SK-N-SH (cell line): ENCODE data around the gene TCF7L2. TPM values are rescaled to one million over a fixed set of nuclear protein-coding genes. Genes with fewer than 3 reads are reported as not detected.
A peak's percentile ranks its signal among the peaks of the same experiment; 100 is the strongest.

ENCODE experiments used
- CTCF ChIA-PET: fragments of 300-600, 350-600 bp; formaldehyde crosslinking; extraction: SDS; loops from one replicate; lab custom pipeline; 2021; lab: Yijun Ruan, JAX
- POLR2A ChIA-PET: fragments of 350-600 bp; sonication (Branson Sonifier 250); formaldehyde crosslinking; extraction: SDS; loops from one replicate; lab custom pipeline; 2020; ENCODE audit warnings: antibody characterized with exemption, inconsistent platforms; lab: Yijun Ruan, JAX
- DNase-seq: peaks from one replicate; pipeline ENCODE4 v3.0.0; 2012
- H2AFZ ChIP-seq: fragments of 200-600 bp; sonication (generic); 2 replicates; pipeline ENCODE4 v1.8.1; 2016; ENCODE audit warnings: antibody characterized with exemption, mild to moderate bottlenecking, low read depth
- H3F3A ChIP-seq: fragments of 200-600 bp; sonication (generic); replicated peaks from 2 replicates; pipeline ENCODE3; 2016; ENCODE audit warnings: antibody characterized with exemption, mild to moderate bottlenecking; ENCODE audit not compliant: insufficient read depth
- H3K27ac ChIP-seq, 2 experiments: fragments of 200-500 bp in 1 of 2; fragments of 200-600 bp in 1 of 2; sonication (Bioruptor generic) in 1 of 2; sonication (generic), shearing (Covaris generic) in 1 of 2; 2 replicates each; pipeline versions ENCODE4 v1.5.1 to v1.6.1; 2014 to 2016; ENCODE audit warnings: low read depth in 2 of 2, inconsistent platforms in 1 of 2, low read length in 1 of 2, mild to moderate bottlenecking in 1 of 2, mixed read lengths in 1 of 2
- H3K27me3 ChIP-seq: fragments of 200-600 bp; sonication (generic), shearing (Covaris generic); 2 replicates; pipeline ENCODE4 v1.6.1; 2016; ENCODE audit warnings: mixed run types; ENCODE audit not compliant: insufficient read depth
- H3K36me3 ChIP-seq, 2 experiments: fragments of 200-500 bp in 1 of 2; fragments of 200-600 bp in 1 of 2; sonication (Bioruptor generic) in 1 of 2; sonication (generic) in 1 of 2; replicated peaks in 1 of 2; 2 replicates each; pipeline versions ENCODE3 to v1.5.1; 2014 to 2016; ENCODE audit warnings: low read length in 1 of 2, mild to moderate bottlenecking in 1 of 2; ENCODE audit not compliant: insufficient read depth in 2 of 2, control insufficient read depth in 1 of 2
- H3K4me1 ChIP-seq, 2 experiments: fragments of 200-500 bp in 1 of 2; fragments of 200-600 bp in 1 of 2; sonication (Bioruptor generic) in 1 of 2; sonication (generic), shearing (Covaris generic) in 1 of 2; 2 replicates each; pipeline versions ENCODE4 v1.5.1 to v1.6.1; 2014 to 2016; ENCODE audit warnings: low read depth in 1 of 2, low read length in 1 of 2, mixed run types in 1 of 2; ENCODE audit not compliant: insufficient read depth in 2 of 2, control insufficient read depth in 1 of 2
- H3K4me2 ChIP-seq: fragments of 200-600 bp; sonication (generic), shearing (Covaris generic); 2 replicates; pipeline ENCODE4 v1.6.1; 2017; ENCODE audit warnings: mixed run types
- H3K4me3 ChIP-seq, 2 experiments: fragments of 200-500 bp in 1 of 2; fragments of 200-600 bp in 1 of 2; sonication (Bioruptor generic) in 1 of 2; sonication (generic), shearing (Covaris generic) in 1 of 2; 2 replicates each; pipeline versions ENCODE4 v1.5.1 to v1.8.1; 2014 to 2016; ENCODE audit warnings: low read depth in 2 of 2, inconsistent platforms in 1 of 2, low read length in 1 of 2, mild to moderate bottlenecking in 1 of 2, mixed read lengths in 1 of 2, moderate library complexity in 1 of 2
- H3K79me2 ChIP-seq: fragments of 200-600 bp; sonication (generic); 2 replicates; pipeline ENCODE4 v1.8.1; 2017; ENCODE audit warnings: mild to moderate bottlenecking; ENCODE audit not compliant: insufficient read depth
- H3K9ac ChIP-seq: fragments of 200-600 bp; sonication (generic); 2 replicates; pipeline ENCODE4 v1.6.1; 2017; ENCODE audit warnings: mixed run types
- H3K9me2 ChIP-seq: fragments of 200-600 bp; sonication (generic); 2 replicates; pipeline ENCODE4 v1.6.1; 2017; ENCODE audit warnings: mixed run types
- H3K9me3 ChIP-seq: fragments of 200-600 bp; sonication (generic); 2 replicates; pipeline ENCODE4 v1.6.1; 2017; ENCODE audit warnings: mixed run types, mild to moderate bottlenecking, moderate library complexity
- H4K20me1 ChIP-seq: fragments of 200-600 bp; sonication (generic); 2 replicates; pipeline ENCODE4 v1.6.1; 2017; ENCODE audit warnings: mild to moderate bottlenecking, mixed run types; ENCODE audit not compliant: insufficient read depth
- CHD2 ChIP-seq: fragments of 150-350 bp; IDR thresholded peaks from 2 replicates; pipeline ENCODE4 v1.6.1; 2018; ENCODE audit warnings: low read length; ENCODE audit not compliant: partially characterized antibody
- EP300 ChIP-seq, 2 experiments: IDR thresholded peaks; 2 replicates each; pipeline versions ENCODE4 v1.4.0 to v1.6.1; 2012; ENCODE audit warnings: borderline replicate concordance in 1 of 2, low read depth in 1 of 2, low read length in 1 of 2
- EZH2phosphoT487 ChIP-seq: fragments of 200-600 bp; sonication (generic); IDR thresholded peaks from 2 replicates; pipeline ENCODE4 v1.6.1; 2017; ENCODE audit warnings: low read depth, mixed run types, mild to moderate bottlenecking, antibody characterized with exemption, moderate library complexity, borderline replicate concordance
- FOXJ3 ChIP-seq: sonication (generic); formaldehyde crosslinking; IDR thresholded peaks from 2 replicates; pipeline ENCODE4 v1.5.1; 2020; ENCODE audit warnings: mild to moderate bottlenecking, missing genetic modification reagents
- GABPA ChIP-seq: IDR thresholded peaks from 2 replicates; pipeline ENCODE4 v1.4.0; 2012; ENCODE audit warnings: low read depth, mild to moderate bottlenecking
- GATA2 ChIP-seq: sonication (generic); formaldehyde crosslinking; IDR thresholded peaks from 2 replicates; pipeline ENCODE4 v1.5.0; 2020; ENCODE audit warnings: mild to moderate bottlenecking, missing genetic modification reagents
- MAX ChIP-seq: IDR thresholded peaks from 2 replicates; pipeline ENCODE4 v1.4.0; 2012; ENCODE audit warnings: low read depth
- MXI1 ChIP-seq: IDR thresholded peaks from 2 replicates; pipeline ENCODE4 v1.6.1; 2012; ENCODE audit warnings: mild to moderate bottlenecking, low read depth, low read length, improper control_type of control experiment
- NRF1 ChIP-seq: IDR thresholded peaks from 2 replicates; pipeline ENCODE4 v1.6.1; 2012; ENCODE audit warnings: low read depth, mild to moderate bottlenecking, low read length
- PBX3 ChIP-seq: IDR thresholded peaks from 2 replicates; pipeline ENCODE4; 2012
- POLR2AphosphoS5 ChIP-seq: IDR thresholded peaks from 2 replicates; pipeline ENCODE4 v1.6.1; 2012; ENCODE audit warnings: low read depth, low read length
- RAD21 ChIP-seq: IDR thresholded peaks from 2 replicates; pipeline ENCODE4 v1.6.1; 2012; ENCODE audit warnings: mild to moderate bottlenecking, low read length
- RCOR1 ChIP-seq: fragments of 150-350 bp; IDR thresholded peaks from 2 replicates; pipeline ENCODE4 v1.6.1; 2017; ENCODE audit warnings: antibody characterized with exemption, low read length
- RXRA ChIP-seq: IDR thresholded peaks from 2 replicates; pipeline ENCODE4 v1.4.0; 2012; ENCODE audit warnings: low read depth, mild to moderate bottlenecking, borderline replicate concordance
- SIN3A ChIP-seq: IDR thresholded peaks from 2 replicates; pipeline ENCODE4 v1.6.1; 2012; ENCODE audit warnings: low read depth, mild to moderate bottlenecking, low read length, moderate library complexity, borderline replicate concordance
- SMC3 ChIP-seq: IDR thresholded peaks from 2 replicates; pipeline ENCODE4 v1.6.1; 2012; ENCODE audit warnings: low read depth, low read length, improper control_type of control experiment
- TAF1 ChIP-seq: IDR thresholded peaks from 2 replicates; pipeline ENCODE4 v1.6.1; 2012; ENCODE audit warnings: low read depth, mild to moderate bottlenecking, low read length, moderate library complexity, borderline replicate concordance
- TCF12 ChIP-seq: IDR thresholded peaks from 2 replicates; pipeline ENCODE4 v1.4.0; 2012
- USF2 ChIP-seq: fragments of 150-350 bp; IDR thresholded peaks from 2 replicates; pipeline ENCODE4 v1.6.1; 2017; ENCODE audit warnings: antibody characterized with exemption, low read length, low read depth, borderline replicate concordance
- YY1 ChIP-seq: IDR thresholded peaks from 2 replicates; pipeline ENCODE4 v1.4.0; 2012; ENCODE audit warnings: low read depth, mild to moderate bottlenecking
- ZBTB33 ChIP-seq: IDR thresholded peaks from 2 replicates; pipeline ENCODE4 v1.4.0; 2012; ENCODE audit warnings: low read depth, borderline replicate concordance
- WGBS: methylation state at CpG from one replicate; pipeline ENCODE4 v1.1.6; 2017; ENCODE audit warnings: low lambda C conversion rate; 5-methylcytosine and 5-hydroxymethylcytosine counted together
- polyA plus RNA-seq, 3 experiments: library from polyadenylated mRNA; depleted of rRNA; stranded (reverse); fragments of >200 nt; gene quantifications; 2 replicates each; pipeline ENCODE4 v1.2.3, GENCODE V29; 2012

The TCF7L2 gene
- polyA plus RNA-seq, 1 of the 3 experiments (the other 2 are of a cell fraction): 10.2 TPM

- Histone ChIP-seq H3K27ac (peak overlapping the region; percentile 30 to 39; a peak in 2 of 4 replicates), H4K20me1 (peaks cover 4% of the 10 kb centered on the region; the same call in 1 of the 2 replicates)
These were observed 87.2 kb downstream of the TCF7L2 start for GRCh38 chr10:113037218-113037617.

GRCh38 chr10:113038183-113038582, 88.1 kb downstream of the TCF7L2 start:
- CTCF ChIA-PET: interaction anchor here (1.4 kb wide), 1 partner anchor 52 kb away, joined by 3 read pairs; no protein-coding TSS in a partner anchor
- H3K79me2 ChIP-seq: peaks cover 34% of the 10 kb centered on the region; the same call in 1 of the 2 replicates
- no peaks in the 10 kb centered on the region for H3K9me2 ChIP-seq
- no peak for DNase-seq
- no peak overlapping the region for H3K4me3 ChIP-seq
- TF ChIP-seq ZBTB33 (no peak), RXRA (no peak), SMC3 (no peak), MXI1 (no peak), NRF1 (no peak), PBX3 (no peak), FOXJ3 (no peak), YY1 (no peak), TAF1 (no peak), USF2 (no peak), GATA2 (no peak), GABPA (no peak), TCF12 (no peak)
- no peaks in the 10 kb centered on the region for H3K27me3 ChIP-seq
- H3K36me3 ChIP-seq: peaks cover 4 to 8% of the 10 kb centered on the region in 2 experiments
- H2AFZ ChIP-seq: no peak overlapping the region
- 93% methylated on average over 12 of the region's 12 CpGs for WGBS
- peaks cover 4% of the 10 kb centered on the region; the same call in 1 of the 2 replicates for H4K20me1 ChIP-seq
- H3K4me1 ChIP-seq: peaks cover 11 to 15% of the 10 kb centered on the region in 2 experiments
- H3K4me2 ChIP-seq: no peak overlapping the region
- H3K9me3 ChIP-seq: no peaks in the 10 kb centered on the region
- no peak overlapping the region for H3K27ac ChIP-seq
- H3F3A ChIP-seq: no peaks in the 10 kb centered on the region
- POLR2A ChIA-PET: no interaction called here
- H3K9ac ChIP-seq: no peak overlapping the region

More at GRCh38 chr10:113037218-113037617, 87.2 kb downstream of the TCF7L2 start:
- ChIA-PET POLR2A (no interaction called here), CTCF (interaction anchor here (0.5 to 1.4 kb wide), 3 partner anchors 9 to 51 kb away, joined by 3 to 6 read pairs (median 3); no protein-coding TSS in a partner anchor)
- Histone ChIP-seq H3K4me3 (no peak overlapping the region), H3K9me3 (no peaks in the 10 kb centered on the region), H3K9ac (no peak overlapping the region), H3K4me2 (peak overlapping the region; percentile 28; the same call in 1 of the 2 replicates), H3K9me2 (no peaks in the 10 kb centered on the region), H3K36me3 (peaks cover 4 to 8% of the 10 kb centered on the region in 2 experiments), H3K4me1 (peaks cover 11 to 13% of the 10 kb centered on the region in 2 experiments), H2AFZ (no peak overlapping the region), H3F3A (no peaks in the 10 kb centered on the region), H3K79me2 (peaks cover 38% of the 10 kb centered on the region; the same call in 1 of the 2 replicates), H3K27me3 (no peaks in the 10 kb centered on the region)
- TF ChIP-seq EZH2phosphoT487 (no peak), RCOR1 (peak; percentile 74), MXI1 (peak; percentile 30; the same call in 1 of the 2 replicates), CHD2 (no peak), EP300 (IDR thresholded peaks at IDR 0.05; ENCODE audit: borderline replicate concordance in 1 of 2, low read depth in 1 of 2, low read length in 1 of 2) (peak in 1 of 2 experiments; percentile 45; a peak in 1 of 4 replicates), TCF12 (peak; percentile 90), GATA2 (no peak), POLR2AphosphoS5 (0 out of 2 replicates have a peak, but pooled peaks have one; percentile 18), SIN3A (no peak), SMC3 (no peak), RAD21 (peak; percentile 19; the same call in 1 of the 2 replicates), NRF1 (no peak), MAX (no peak), TAF1 (no peak)
- 30% methylated on average over 2 of the region's 2 CpGs for WGBS
- peak; percentile 66 for DNase-seq
